ENCODE results near the gene RAB3A.

GRCh38 chr19:18253130-18253529 is 49.3 kb upstream of the RAB3A start:
- no peak for TF ChIP-seq FOXP2 (optimal IDR thresholded peaks at IDR 0.05; ENCODE audit: borderline replicate concordance, extremely low read depth, extremely low read length, insufficient read depth)
- no peak for TF ChIP-seq POLR2AphosphoS5 (IDR thresholded peaks at IDR 0.05; ENCODE audit: low read depth, low read length)
- no peak for TF ChIP-seq SIN3A (IDR thresholded peaks at IDR 0.05; ENCODE audit: borderline replicate concordance, insufficient read depth, low read length)
- no peak for TF ChIP-seq REST (IDR thresholded peaks at IDR 0.05; ENCODE audit: insufficient read depth in 1 of 2, low read depth in 2 of 2, low read length in 2 of 2)

Data from PFSK-1 (cell line).